ENCODE measurements around the gene CAPN10.

CAPN10 gene

DNA sequence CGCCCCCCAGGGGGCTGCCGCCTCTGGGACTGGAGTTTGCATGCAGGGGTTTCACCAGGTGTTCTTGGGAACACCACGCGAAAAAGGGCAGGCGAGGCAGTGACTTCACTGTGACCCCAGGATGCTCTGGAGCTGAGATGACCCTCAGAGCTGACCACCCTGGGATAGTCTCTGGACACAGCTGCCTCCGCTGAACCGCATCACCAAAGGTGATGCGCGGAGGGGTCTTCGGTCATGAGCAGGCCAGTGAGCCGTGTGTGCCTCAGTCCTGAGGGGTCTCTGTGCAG, 56.2 kb downstream of the CAPN10 start:
- DNase-seq = no peak

DNA sequence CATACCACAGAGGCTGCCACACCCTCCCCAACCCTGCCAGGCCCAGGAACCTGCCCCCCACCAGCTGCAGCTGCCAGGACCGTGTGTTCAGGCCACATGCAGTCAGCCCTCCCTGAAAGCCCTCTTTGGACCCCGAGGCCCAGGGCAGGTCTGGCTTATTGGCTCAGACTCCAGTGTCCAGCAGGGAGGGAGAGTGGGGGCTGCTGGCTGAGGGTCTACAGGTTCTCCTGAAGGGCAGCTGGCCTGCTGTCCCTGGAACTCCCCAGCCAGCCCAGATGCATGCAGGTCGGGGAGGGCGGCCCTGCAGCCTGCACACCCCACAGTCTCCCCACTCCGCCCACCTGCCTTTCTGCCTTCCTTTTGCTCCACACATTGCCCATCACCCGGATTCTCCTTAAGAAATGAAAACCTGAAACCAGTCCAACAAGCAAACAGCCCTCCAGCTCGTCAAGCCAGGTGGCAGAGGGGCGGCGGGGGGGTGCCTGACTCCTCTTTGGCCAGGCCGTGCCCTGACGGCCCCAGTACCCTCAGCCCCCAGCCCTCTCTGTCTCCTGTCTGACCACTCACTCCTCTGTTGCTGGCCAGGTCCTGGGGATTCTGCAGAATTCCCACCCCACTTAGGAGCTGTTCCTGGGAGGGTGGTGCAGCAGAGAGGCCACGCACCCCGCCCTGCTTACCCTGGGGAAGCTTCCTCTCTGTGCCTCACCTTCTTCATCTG, 56.7 kb downstream of the CAPN10 start:
- no peak for DNase-seq

DNA sequence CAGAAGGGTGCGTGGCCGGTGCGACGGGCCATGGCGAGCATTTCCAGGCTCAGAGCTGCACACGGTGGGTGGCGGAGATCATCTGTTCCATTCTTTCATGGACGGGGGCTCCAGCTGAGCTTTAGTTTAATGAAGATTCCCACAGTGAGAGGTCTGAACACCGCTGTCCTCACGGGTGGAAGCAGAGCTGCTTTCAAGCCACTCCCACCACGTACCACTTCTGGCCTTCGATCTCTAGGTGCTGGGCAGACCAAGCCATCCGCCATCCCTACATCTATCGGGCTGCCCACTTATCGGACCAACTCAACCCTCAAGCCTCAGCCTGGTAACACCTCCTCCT, 57.2 kb downstream of the CAPN10 start:
- no peak for DNase-seq

DNA sequence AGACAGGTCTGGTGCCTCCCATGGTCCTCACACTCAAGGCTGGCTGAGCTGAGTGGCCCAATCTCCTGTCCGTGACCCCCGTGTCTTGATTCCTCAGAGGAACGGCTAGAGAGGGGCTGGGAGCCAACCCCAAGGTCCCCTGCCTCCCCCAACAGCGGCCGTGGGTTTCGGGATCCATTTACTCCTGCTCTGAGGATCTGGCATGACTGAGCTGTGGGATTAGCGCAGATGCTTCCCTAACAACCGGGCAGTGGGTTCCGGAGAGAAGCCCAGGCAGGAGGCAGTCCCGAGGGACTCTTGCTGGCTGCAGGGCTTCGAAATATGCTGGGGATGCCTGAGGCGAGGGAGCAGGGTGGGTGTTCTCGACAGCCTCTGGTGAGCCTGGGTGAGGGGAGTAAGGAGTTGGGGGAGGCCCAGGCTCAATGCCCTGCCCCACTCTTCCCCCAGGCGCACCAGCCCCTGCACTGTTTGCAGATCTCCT, 57.7 kb downstream of the CAPN10 start:
- no peak for DNase-seq

DNA sequence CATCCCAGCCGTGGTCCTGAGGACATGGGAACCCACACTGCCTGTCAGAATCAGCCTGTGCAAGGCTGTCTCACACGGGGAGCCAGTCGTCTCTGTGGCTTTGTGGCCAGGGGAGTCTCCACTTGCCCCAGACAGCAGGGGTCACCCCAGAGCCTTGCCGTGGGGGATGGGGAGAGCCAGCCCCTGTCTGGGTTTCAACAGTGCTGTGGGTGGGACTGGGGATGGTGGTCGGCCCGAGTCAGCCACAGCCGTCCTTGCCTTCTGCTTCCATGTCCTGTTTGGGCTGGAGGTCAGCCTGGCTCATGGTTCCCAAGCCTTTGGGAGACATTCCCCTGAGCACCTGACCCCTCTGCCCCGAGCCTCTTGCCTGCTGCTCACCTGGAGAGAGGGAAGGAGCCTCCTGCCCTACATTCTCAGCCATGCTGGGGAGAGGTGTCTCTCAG, 58.3 kb downstream of the CAPN10 start:
- no peak for DNase-seq

DNA sequence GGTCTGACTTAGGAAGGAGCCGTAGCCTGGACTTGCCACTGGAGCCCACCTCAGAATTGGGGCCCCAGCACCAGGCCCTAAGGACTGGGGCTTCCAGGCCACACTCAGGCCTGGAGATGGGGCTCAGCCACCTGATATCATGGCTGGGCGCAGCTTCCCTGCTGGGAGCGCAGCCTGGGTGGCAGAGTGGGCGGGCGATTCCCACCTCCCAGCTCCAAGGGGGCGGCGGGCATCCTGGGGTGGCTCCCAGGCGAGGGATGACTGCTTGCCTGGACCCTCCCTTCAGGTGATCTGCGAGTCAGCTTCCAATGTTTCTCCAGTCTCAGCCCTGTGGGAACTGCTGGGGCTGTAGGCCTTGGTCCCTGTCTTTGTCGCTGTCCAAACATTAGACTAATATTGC, 58.8 kb downstream of the CAPN10 start:
- no peak for DNase-seq

DNA sequence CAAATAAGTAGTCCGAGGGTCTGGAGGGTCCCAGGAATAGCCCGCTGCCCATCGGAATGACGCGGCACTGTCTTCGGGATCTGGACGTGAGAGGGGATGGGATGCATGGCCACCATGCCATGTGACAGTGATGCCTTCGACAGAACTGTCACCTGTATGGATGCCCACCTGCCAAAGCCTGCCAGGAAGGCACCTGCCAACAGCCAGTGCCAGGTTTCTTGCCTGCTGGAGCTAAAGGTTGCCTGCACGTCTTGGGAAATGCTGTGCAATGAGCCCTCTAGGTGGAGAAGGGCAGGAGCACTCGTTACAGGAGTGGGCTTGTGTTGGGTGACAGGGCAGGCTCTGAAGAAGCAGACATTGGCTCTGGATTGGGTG, 59.3 kb downstream of the CAPN10 start:
- no peak for DNase-seq

DNA sequence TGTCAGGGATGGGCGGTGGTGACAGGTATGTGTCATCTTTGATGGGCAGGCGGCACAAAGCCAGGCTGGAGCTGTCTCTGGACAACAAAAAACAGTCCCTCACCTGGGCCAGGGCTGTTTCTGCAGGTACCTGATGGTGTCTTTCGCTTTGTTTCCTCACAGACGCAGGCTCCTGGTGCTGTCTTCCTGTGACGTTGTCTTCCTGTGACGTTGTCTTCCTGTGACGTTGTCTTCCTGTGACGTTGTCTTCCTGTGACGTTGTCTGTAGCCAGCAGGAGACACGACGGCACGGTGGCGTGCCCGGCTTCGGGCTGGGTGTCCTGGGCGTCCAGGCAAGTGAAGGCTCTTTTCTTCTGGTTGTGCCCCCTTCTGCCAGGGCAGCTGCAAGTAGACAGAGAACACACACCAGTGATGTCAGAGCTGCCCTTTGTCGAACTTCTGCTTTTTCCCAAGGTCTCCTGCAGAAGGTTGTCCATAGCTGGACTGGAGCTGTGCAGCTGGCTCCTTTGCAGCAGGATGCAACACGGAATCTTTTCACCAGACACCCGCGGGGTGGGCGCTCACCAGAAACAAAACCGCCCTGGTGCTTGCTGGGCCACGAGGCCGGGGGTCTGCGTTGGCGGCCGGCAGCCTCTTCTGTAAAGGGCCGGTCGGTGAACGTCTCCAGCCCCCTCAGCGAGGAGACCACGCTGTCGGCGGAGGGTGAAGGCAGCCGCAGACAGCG, 59.8 kb downstream of the CAPN10 start:
- DNase-seq = no peak

DNA sequence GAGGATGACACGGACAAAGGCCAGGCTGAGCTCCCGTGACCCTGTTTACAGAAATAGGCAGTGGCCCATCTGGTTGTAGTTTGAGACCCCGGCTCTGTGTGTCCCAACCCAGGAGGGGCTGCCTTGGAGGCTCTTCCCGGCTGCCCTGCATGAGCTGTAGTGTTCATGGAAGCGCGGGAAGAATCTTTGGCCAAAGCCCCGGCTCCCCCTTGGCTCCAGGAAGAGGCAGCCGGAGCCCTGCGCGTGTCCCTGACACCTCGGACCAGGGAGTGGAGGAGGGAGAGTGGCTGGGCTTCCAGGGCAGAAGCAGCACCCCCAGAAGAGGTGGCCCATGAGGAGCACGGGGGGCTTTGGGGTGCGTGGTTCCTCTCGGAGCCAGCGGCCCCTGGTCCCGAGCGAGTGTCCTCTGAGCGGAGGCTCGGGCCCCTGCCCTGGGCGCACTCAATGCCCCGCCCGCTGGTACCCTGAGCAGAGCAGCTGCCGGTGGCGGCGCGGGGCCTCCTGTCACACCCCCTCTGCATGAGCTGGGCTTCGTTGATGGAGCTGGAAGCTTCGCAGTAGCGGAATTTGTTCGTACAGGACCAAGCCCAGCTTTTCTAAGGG, 60.5 kb downstream of the CAPN10 start:
- no peak for DNase-seq

DNA sequence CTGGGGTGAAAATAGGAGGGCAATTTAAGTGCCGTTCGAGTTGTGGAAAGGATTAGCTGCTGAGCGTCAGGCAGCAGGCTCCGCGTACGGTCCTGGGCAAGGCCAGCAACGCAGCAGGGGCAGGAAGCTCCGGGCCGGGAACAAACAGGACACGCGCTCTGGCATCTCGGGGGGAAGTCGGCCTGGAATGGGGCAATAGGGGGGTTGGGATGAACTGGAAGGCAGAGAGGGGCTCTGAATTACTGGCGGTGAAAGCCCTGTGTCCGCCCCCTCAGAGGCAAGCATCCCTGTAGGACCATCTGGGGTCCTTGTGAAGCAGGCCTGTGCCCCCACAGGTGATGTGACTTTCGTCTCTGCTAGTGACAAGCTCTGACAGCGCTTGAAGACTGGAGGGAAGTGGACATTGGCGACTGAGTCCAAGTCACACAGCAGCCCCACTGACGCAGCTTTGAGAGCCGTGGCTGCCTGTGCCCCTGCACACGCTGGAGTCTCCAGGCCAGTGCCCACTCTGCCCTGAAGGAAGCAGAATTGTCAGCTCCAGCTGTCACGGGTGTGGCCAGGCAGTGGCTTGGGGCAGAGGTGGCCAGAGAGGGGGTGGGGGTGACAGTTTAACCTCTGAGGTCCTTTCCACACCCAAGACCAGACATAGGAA, 61.1 kb downstream of the CAPN10 start:
- no peak for DNase-seq

DNA sequence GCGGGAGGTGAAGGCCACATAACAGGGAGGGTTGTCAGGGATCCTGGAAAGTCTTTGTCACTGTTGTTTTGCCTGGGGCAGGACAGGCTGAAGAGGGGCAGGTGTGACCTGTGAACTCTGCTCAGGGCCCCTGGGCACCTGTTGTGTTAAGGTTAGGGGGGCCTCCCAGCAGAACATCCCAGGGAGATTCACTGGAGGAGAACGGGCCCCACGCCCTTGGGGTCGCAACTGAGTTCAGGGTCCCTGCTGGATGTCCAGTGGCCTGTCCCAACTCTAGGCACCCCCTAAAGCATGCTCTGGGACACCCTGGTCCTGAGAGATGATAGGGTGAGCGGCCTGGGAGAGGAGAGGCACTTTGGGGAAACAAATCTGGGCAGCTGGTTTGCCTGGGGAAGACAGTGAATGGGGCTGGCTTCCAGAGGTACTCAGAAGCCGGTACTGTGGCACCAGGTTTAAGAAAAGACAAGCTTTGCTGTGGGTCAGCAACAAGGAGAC, 61.7 kb downstream of the CAPN10 start:
- no peak for DNase-seq

Measured in stimulated activated CD4-positive, alpha-beta T cell treated with anti-CD3 and anti-CD28 coated beads, Interleukin-15, amount 100 ng/mL, for 24 hours (primary cell).